Fibroblast of lung (primary cell): ENCODE data around the gene FAM98C. TPM values are rescaled to one million over a fixed set of nuclear protein-coding genes. Genes with fewer than 3 reads are reported as not detected.

Experiments
- DNase-seq, 2 donors: peaks; one replicate each; pipeline versions ENCODE4 v3.0.0 to v3.0.0-alpha.2; 2010; ENCODE audit warnings: low read depth in 2 of 2
- H2AFZ ChIP-seq: 2 replicates; pipeline ENCODE4 v1.5.1; 2012; ENCODE audit warnings: low read length, control low read depth, inconsistent platforms
- H3K27ac ChIP-seq: 2 replicates; pipeline ENCODE4 v1.5.1; 2011; ENCODE audit warnings: low read length, control low read depth; ENCODE audit not compliant: insufficient read depth
- H3K27me3 ChIP-seq: 2 replicates; pipeline ENCODE4 v1.5.1; 2011; ENCODE audit warnings: mild to moderate bottlenecking, low read length; ENCODE audit not compliant: control insufficient read depth, insufficient read depth
- H3K36me3 ChIP-seq: 2 replicates; pipeline ENCODE4 v1.5.1; 2011; ENCODE audit warnings: low read length; ENCODE audit not compliant: control insufficient read depth, insufficient read depth
- H3K4me1 ChIP-seq: 2 replicates; pipeline ENCODE4 v1.5.1; 2011; ENCODE audit warnings: low read length; ENCODE audit not compliant: control insufficient read depth, insufficient read depth; ENCODE audit errors: extremely low read depth
- H3K4me2 ChIP-seq: 2 replicates; pipeline ENCODE4 v1.5.1; 2011; ENCODE audit warnings: low read length, control low read depth; ENCODE audit not compliant: insufficient read depth; ENCODE audit errors: extremely low read depth
- H3K4me3 ChIP-seq, 4 experiments: fragments of 200-600 bp in 1 of 4; sonication (generic) in 1 of 4; replicated peaks in 1 of 4; 2 replicates each; pipeline ENCODE4 v1.5.1; 2011 to 2016; ENCODE audit warnings: low read length in 4 of 4, low read depth in 3 of 4, mild to moderate bottlenecking in 3 of 4, control low read depth in 2 of 4, inconsistent platforms in 1 of 4, mixed read lengths in 1 of 4; ENCODE audit not compliant: insufficient read depth in 1 of 4; ENCODE audit errors: control extremely low read depth in 1 of 4
- H3K79me2 ChIP-seq: 2 replicates; pipeline ENCODE4 v1.5.1; 2012; ENCODE audit warnings: mild to moderate bottlenecking, low read length, inconsistent platforms; ENCODE audit not compliant: control insufficient read depth, insufficient read depth
- H3K9ac ChIP-seq: 2 replicates; pipeline ENCODE4 v1.5.1; 2011; ENCODE audit warnings: mild to moderate bottlenecking, low read length, control low read depth; ENCODE audit not compliant: insufficient read depth
- H3K9me3 ChIP-seq: 2 replicates; pipeline ENCODE4 v1.5.1; 2012; ENCODE audit warnings: low read depth, low read length; ENCODE audit not compliant: control insufficient read depth, insufficient read depth
- H4K20me1 ChIP-seq: 2 replicates; pipeline ENCODE4 v1.5.1; 2011; ENCODE audit warnings: low read length; ENCODE audit not compliant: control insufficient read depth, insufficient read depth; ENCODE audit errors: extremely low read depth
- CTCF ChIP-seq, 2 donors: IDR thresholded peaks in 1 of 2; conservative IDR thresholded peaks in 1 of 2; 1 replicate in 1 of 2; 2 replicates in 1 of 2; pipeline ENCODE4 v1.5.1; 2011 to 2012; ENCODE audit warnings: low read length in 2 of 2, control low read depth in 1 of 2, inconsistent platforms in 1 of 2, low read depth in 1 of 2, mild to moderate bottlenecking in 1 of 2
- EZH2 ChIP-seq: IDR thresholded peaks from 2 replicates; pipeline ENCODE4 v1.5.1; 2012; ENCODE audit warnings: low read length, control low read depth, mild to moderate bottlenecking; ENCODE audit errors: missing control alignments
- polyA minus RNA-seq: library from RNA; depleted of rRNA, polyadenylated mRNA; stranded (reverse); fragments of >200 nt; gene quantifications from 2 replicates; pipeline ENCODE4 v1.2.3, GENCODE V29; 2011; ENCODE audit warnings: low replicate concordance
- polyA plus RNA-seq, 2 donors: library from polyadenylated mRNA; depleted of rRNA in 1 of 2; stranded (reverse) in 1 of 2; unstranded in 1 of 2; fragments of >200 nt; gene quantifications; 2 replicates each; pipeline ENCODE4 v1.2.1, GENCODE V29; 2011 to 2012; ENCODE audit warnings: missing spikeins in 1 of 2
- total RNA-seq: library from RNA; depleted of rRNA; stranded (reverse); fragments of >200 nt; gene quantifications from 2 replicates; pipeline ENCODE4 v1.2.1, GENCODE V29; 2014

Gene FAM98C
- total RNA-seq (8.5 and 10.6 TPM in 2 replicates), polyA plus RNA-seq (4.5 and 4.9 TPM in 2 replicates), polyA minus RNA-seq (6.2 and 9.0 TPM in 2 replicates)
- polyA plus RNA-seq (2012): 10.1 and 12.2 TPM in 2 replicates

GRCh38 chr19:38402967-38403674, at the start of gene FAM98C:
FAM98C (plus strand) TSS chr19:38403093; CDS start chr19:38403154, 61 bp downstream.
- Histone ChIP-seq H3K36me3 (peaks cover 2% of the 10 kb centered on the region), H3K4me1 (no peaks in the 10 kb centered on the region), H3K4me3 (peak within 1 kb of the TSS; percentile 67 to 96 (median 88)), H3K4me2 (peak within 1 kb of the TSS; percentile 88), H2AFZ (peak within 1 kb of the TSS; percentile 78), H3K27me3 (no peaks in the 10 kb centered on the region), H4K20me1 (no peaks in the 10 kb centered on the region), H3K9me3 (no peaks in the 10 kb centered on the region), H3K79me2 (no peaks in the 10 kb centered on the region), H3K27ac (peak within 1 kb of the TSS; percentile 44), H3K9ac (peak within 1 kb of the TSS; percentile 65)
- DNase-seq: peak; percentile 90 to 95
- no peak for TF ChIP-seq EZH2
- peak; percentile 68 to 77 for TF ChIP-seq CTCF (conservative IDR thresholded peaks at IDR 0.05 in 1 of 2, IDR thresholded peaks at IDR 0.05 in 1 of 2; ENCODE audit: low read depth in 1 of 2, low read length in 2 of 2)

- Histone ChIP-seq H3K27me3 (peaks cover 18% of the 10 kb centered on the region), H3K4me1 (no peaks in the 10 kb centered on the region), H3K4me3 (no peak overlapping the region), H3K9me3 (no peaks in the 10 kb centered on the region), H3K36me3 (no peaks in the 10 kb centered on the region), H3K27ac (no peak overlapping the region), H3K9ac (no peak overlapping the region), H2AFZ (no peak overlapping the region), H3K4me2 (no peak overlapping the region), H4K20me1 (no peaks in the 10 kb centered on the region), H3K79me2 (no peaks in the 10 kb centered on the region)
- DNase-seq: no peak
- TF ChIP-seq EZH2 (peak; percentile 17), CTCF (conservative IDR thresholded peaks at IDR 0.05 in 1 of 2, IDR thresholded peaks at IDR 0.05 in 1 of 2; ENCODE audit: low read depth in 1 of 2, low read length in 2 of 2) (no peak)
Measured at GRCh38 chr19:38355728-38356725, 46.9 kb upstream of the FAM98C start.

- Histone ChIP-seq H2AFZ (no peak overlapping the region), H3K36me3 (no peaks in the 10 kb centered on the region), H3K9ac (no peak overlapping the region), H3K27me3 (peaks cover 18% of the 10 kb centered on the region), H4K20me1 (no peaks in the 10 kb centered on the region), H3K4me2 (no peak overlapping the region), H3K4me1 (no peaks in the 10 kb centered on the region), H3K79me2 (no peaks in the 10 kb centered on the region), H3K9me3 (no peaks in the 10 kb centered on the region), H3K27ac (no peak overlapping the region), H3K4me3 (no peak overlapping the region)
- DNase-seq: no peak
- TF ChIP-seq CTCF (conservative IDR thresholded peaks at IDR 0.05 in 1 of 2, IDR thresholded peaks at IDR 0.05 in 1 of 2; ENCODE audit: low read depth in 1 of 2, low read length in 2 of 2) (no peak), EZH2 (no peak)
Measured at GRCh38 chr19:38358071-38358470, 44.8 kb upstream of the FAM98C start.
